Measurements from ENCODE around the gene AADACL4. TPM values are rescaled to one million over a fixed set of nuclear protein-coding genes. Genes with fewer than 3 reads are reported as not detected.

AADACL4 gene
- polyA plus RNA-seq, 1 donor from 2014 or later: not detected

DNA sequence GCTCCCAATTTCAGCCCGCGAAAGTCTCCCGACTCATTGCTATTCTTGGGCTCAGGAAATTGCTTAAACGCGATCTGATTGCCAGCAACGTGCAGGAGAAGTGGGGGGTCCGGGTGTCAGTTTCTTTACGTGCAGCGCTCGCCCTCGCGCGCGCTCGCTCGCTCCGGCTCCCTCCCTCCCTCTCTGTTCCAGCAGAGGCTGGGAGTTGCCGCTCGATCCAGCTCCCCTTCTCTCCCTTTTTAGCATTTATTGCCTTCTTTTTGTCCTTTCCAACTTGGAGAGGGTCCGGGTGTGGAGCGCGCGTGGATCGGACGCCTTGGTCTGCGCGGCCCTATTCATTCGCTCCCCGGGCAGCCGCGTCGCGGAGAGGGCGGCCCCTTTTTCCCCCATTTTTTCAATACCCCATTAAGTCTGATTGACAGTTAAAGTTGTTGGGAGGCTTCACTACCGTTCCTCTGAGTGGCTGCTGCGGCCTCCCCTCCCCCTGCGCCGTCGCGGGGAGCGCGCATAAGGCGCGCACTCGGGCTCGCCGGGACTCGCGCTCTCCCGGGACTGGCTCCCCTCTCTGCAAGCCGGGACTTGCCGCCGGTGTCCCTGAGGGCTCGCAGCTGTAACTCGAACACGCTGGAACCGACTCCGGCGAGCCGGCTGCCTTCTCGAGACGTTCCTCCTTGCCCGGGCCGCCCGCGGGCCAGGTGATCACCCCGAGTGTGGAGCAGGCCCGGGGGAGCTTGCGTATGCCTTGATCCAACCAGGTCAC, 25.8 kb upstream of the AADACL4 start, which contains the start of gene DHRS3:
Gene DHRS3 (minus strand): TSS at position 310 of the 760 bp plus-strand sequence. CDS start 862 bp downstream, outside the sequence.
- Histone ChIP-seq H3K36me3 (ENCODE audit: insufficient read depth, low read length) (no peaks in the 10 kb centered on the region), H3K9me3 (ENCODE audit: low read length) (no peaks in the 10 kb centered on the region), H3K27ac (ENCODE audit: low read length) (no peak within 1 kb of the TSS), H3K27me3 (ENCODE audit: insufficient read depth, low read depth, low read length) (peaks cover 51% of the 10 kb centered on the region), H3F3A (ENCODE audit: insufficient read depth, low read length, poor library complexity, severe bottlenecking) (peaks cover 3% of the 10 kb centered on the region), H3K4me2 (ENCODE audit: low read length) (peak within 1 kb of the TSS; percentile 42), H4K20me1 (ENCODE audit: insufficient read depth) (no peaks in the 10 kb centered on the region), H3K79me2 (replicated peaks; ENCODE audit: insufficient read depth, low read length) (no peaks in the 10 kb centered on the region), H2AFZ (ENCODE audit: low read depth, low read length) (peak within 1 kb of the TSS; percentile 43), H3K9ac (ENCODE audit: low read length) (peak within 1 kb of the TSS; percentile 48), H3K9me2 (ENCODE audit: insufficient read depth, low read length) (no peaks in the 10 kb centered on the region), H3K4me3 (ENCODE audit: low read length) (peak within 1 kb of the TSS; percentile 82)
- no peak for TF ChIP-seq TAF1 (IDR thresholded peaks at IDR 0.05; ENCODE audit: low read depth)
- TF ChIP-seq POLR2AphosphoS5 (IDR thresholded peaks at IDR 0.05): peak; percentile 9
- TF ChIP-seq MXI1 (conservative IDR thresholded peaks at IDR 0.05; ENCODE audit: poor library complexity, severe bottlenecking): peak; percentile 66
- no peak for TF ChIP-seq RAD21 (conservative IDR thresholded peaks at IDR 0.05)

DNA sequence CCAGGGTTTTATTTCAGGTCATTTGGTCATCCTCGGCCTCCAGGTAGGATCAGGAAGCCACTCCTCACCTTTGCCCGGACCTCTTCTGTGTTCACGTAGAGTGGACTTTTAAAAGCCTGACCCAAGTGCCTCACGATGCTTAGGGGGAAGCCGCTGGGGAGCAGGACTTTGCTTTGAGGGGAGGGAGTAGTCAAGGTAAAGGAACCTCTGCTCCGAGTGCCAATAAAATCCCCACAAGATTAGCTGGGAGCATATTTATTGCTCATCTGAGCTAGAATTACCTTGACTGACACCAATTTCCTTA, 25.3 kb upstream of the AADACL4 start:
- TF ChIP-seq EP300 (conservative IDR thresholded peaks at IDR 0.05; ENCODE audit: poor library complexity, severe bottlenecking): no peak
- no peak for TF ChIP-seq SMC3 (conservative IDR thresholded peaks at IDR 0.05; ENCODE audit: poor library complexity)
- no peak for TF ChIP-seq EZH2 (IDR thresholded peaks at IDR 0.05; ENCODE audit: borderline replicate concordance, insufficient read depth, low read length, poor library complexity, severe bottlenecking)
- no peak for TF ChIP-seq MXI1 (conservative IDR thresholded peaks at IDR 0.05; ENCODE audit: poor library complexity, severe bottlenecking)
- no peak for TF ChIP-seq TAF1 (IDR thresholded peaks at IDR 0.05; ENCODE audit: low read depth)
- peaks cover 3% of the 10 kb centered on the region for H3F3A ChIP-seq (ENCODE audit: insufficient read depth, low read length, poor library complexity, severe bottlenecking)
- H3K27me3 ChIP-seq (ENCODE audit: insufficient read depth, low read depth, low read length): peaks cover 51% of the 10 kb centered on the region
- no peaks in the 10 kb centered on the region for H4K20me1 ChIP-seq (ENCODE audit: insufficient read depth)
- no peaks in the 10 kb centered on the region for H3K79me2 ChIP-seq (replicated peaks; ENCODE audit: insufficient read depth, low read length)
- no peak overlapping the region for H2AFZ ChIP-seq (ENCODE audit: low read depth, low read length)
- H3K9me3 ChIP-seq (ENCODE audit: low read length): no peaks in the 10 kb centered on the region
- no peaks in the 10 kb centered on the region for H3K36me3 ChIP-seq (ENCODE audit: insufficient read depth, low read length)
- H3K4me3 ChIP-seq (ENCODE audit: low read length): peak overlapping the region; percentile 82
- peak overlapping the region; percentile 42 for H3K4me2 ChIP-seq (ENCODE audit: low read length)
- H3K9me2 ChIP-seq (ENCODE audit: insufficient read depth, low read length): no peaks in the 10 kb centered on the region
- no peak overlapping the region for H3K27ac ChIP-seq (ENCODE audit: low read length)
- H3K9ac ChIP-seq (ENCODE audit: low read length): peak overlapping the region; percentile 48

DNA sequence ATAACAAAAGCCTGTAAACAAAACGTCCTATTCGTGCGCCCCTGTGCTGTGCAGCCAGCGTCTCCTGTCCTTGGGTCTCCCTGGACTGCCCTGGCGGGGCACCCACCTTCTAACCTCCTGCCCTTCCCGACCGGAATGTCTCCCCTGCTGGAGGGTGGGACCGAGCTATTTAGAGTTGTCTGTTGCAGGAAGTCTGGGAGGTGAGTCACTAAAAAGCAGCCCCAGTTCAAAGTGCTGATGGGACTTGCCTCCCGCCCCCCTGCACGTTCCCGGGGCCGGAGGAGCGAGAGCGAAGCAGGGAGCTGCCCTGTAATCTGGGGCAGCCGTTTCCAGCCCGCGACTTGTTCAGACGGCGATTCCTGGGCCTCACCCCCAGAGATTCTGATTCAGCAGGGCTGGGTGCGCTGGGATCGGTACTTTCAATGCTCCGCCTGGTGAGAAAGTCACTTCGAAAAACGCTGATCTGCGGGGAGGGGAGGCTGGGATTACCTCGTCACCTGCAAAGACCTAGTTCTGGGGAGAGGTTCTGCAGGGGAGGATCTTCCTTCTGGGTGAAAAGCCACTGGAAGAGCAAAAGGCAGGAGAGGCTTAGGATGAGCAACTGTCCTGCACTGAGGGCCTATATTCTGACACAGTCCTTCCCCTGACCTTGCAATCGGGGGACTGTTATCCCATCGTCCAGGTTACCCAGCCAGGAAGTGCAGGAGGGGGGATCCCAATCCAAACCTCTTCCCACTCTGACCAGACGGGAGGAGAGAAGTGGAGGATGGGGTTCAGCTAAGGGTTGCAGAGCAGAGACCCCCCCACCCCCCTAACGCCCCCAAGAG, 24.7 kb upstream of the AADACL4 start:
- H4K20me1 ChIP-seq (ENCODE audit: insufficient read depth): no peaks in the 10 kb centered on the region
- no peaks in the 10 kb centered on the region for H3K79me2 ChIP-seq (replicated peaks; ENCODE audit: insufficient read depth, low read length)
- peak overlapping the region; percentile 82 for H3K4me3 ChIP-seq (ENCODE audit: low read length)
- H3K9ac ChIP-seq (ENCODE audit: low read length): no peak overlapping the region
- peaks cover 3% of the 10 kb centered on the region for H3F3A ChIP-seq (ENCODE audit: insufficient read depth, low read length, poor library complexity, severe bottlenecking)
- H3K9me3 ChIP-seq (ENCODE audit: low read length): no peaks in the 10 kb centered on the region
- peaks cover 51% of the 10 kb centered on the region for H3K27me3 ChIP-seq (ENCODE audit: insufficient read depth, low read depth, low read length)
- no peaks in the 10 kb centered on the region for H3K36me3 ChIP-seq (ENCODE audit: insufficient read depth, low read length)
- no peak overlapping the region for H2AFZ ChIP-seq (ENCODE audit: low read depth, low read length)
- H3K27ac ChIP-seq (ENCODE audit: low read length): no peak overlapping the region
- TF ChIP-seq, protein P1, sequence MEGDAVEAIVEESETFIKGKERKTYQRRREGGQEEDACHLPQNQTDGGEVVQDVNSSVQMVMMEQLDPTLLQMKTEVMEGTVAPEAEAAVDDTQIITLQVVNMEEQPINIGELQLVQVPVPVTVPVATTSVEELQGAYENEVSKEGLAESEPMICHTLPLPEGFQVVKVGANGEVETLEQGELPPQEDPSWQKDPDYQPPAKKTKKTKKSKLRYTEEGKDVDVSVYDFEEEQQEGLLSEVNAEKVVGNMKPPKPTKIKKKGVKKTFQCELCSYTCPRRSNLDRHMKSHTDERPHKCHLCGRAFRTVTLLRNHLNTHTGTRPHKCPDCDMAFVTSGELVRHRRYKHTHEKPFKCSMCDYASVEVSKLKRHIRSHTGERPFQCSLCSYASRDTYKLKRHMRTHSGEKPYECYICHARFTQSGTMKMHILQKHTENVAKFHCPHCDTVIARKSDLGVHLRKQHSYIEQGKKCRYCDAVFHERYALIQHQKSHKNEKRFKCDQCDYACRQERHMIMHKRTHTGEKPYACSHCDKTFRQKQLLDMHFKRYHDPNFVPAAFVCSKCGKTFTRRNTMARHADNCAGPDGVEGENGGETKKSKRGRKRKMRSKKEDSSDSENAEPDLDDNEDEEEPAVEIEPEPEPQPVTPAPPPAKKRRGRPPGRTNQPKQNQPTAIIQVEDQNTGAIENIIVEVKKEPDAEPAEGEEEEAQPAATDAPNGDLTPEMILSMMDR (IDR thresholded peaks at IDR 0.05; ENCODE audit: poor library complexity, severe bottlenecking): no peak
- no peak for TF ChIP-seq SMC3 (conservative IDR thresholded peaks at IDR 0.05; ENCODE audit: poor library complexity)
- TF ChIP-seq POLR2AphosphoS5 (IDR thresholded peaks at IDR 0.05): no peak
- no peak for TF ChIP-seq RAD21 (conservative IDR thresholded peaks at IDR 0.05)
- no peak for TF ChIP-seq TAF1 (IDR thresholded peaks at IDR 0.05; ENCODE audit: low read depth)
- TF ChIP-seq, protein P2, sequence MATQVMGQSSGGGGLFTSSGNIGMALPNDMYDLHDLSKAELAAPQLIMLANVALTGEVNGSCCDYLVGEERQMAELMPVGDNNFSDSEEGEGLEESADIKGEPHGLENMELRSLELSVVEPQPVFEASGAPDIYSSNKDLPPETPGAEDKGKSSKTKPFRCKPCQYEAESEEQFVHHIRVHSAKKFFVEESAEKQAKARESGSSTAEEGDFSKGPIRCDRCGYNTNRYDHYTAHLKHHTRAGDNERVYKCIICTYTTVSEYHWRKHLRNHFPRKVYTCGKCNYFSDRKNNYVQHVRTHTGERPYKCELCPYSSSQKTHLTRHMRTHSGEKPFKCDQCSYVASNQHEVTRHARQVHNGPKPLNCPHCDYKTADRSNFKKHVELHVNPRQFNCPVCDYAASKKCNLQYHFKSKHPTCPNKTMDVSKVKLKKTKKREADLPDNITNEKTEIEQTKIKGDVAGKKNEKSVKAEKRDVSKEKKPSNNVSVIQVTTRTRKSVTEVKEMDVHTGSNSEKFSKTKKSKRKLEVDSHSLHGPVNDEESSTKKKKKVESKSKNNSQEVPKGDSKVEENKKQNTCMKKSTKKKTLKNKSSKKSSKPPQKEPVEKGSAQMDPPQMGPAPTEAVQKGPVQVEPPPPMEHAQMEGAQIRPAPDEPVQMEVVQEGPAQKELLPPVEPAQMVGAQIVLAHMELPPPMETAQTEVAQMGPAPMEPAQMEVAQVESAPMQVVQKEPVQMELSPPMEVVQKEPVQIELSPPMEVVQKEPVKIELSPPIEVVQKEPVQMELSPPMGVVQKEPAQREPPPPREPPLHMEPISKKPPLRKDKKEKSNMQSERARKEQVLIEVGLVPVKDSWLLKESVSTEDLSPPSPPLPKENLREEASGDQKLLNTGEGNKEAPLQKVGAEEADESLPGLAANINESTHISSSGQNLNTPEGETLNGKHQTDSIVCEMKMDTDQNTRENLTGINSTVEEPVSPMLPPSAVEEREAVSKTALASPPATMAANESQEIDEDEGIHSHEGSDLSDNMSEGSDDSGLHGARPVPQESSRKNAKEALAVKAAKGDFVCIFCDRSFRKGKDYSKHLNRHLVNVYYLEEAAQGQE (IDR thresholded peaks at IDR 0.05; ENCODE audit: borderline replicate concordance): no peak
- TF ChIP-seq EP300 (conservative IDR thresholded peaks at IDR 0.05; ENCODE audit: poor library complexity, severe bottlenecking): no peak
- TF ChIP-seq MXI1 (conservative IDR thresholded peaks at IDR 0.05; ENCODE audit: poor library complexity, severe bottlenecking): no peak
- TF ChIP-seq EZH2 (IDR thresholded peaks at IDR 0.05; ENCODE audit: borderline replicate concordance, insufficient read depth, low read length, poor library complexity, severe bottlenecking): no peak
- no peaks in the 10 kb centered on the region for H3K9me2 ChIP-seq (ENCODE audit: insufficient read depth, low read length)
- H3K4me2 ChIP-seq (ENCODE audit: low read length): no peak overlapping the region
